GM18499 (cell line): ENCODE measurements around the gene COL18A1.
"Not testable (repeated sequence)": the region's sequence is repeated elsewhere in the genome, so short reads cannot be mapped to it uniquely, and the experiment has no call there.

ENCODE experiments used
- ATAC-seq: cut with Tn5 transposase; IDR thresholded peaks from one replicate; pipeline ENCODE4 v1.9.1; 2021; ENCODE audit warnings: moderate number of reproducible peaks; ENCODE audit not compliant: insufficient read depth, unreplicated experiment

The COL18A1 gene

GRCh38 chr21:45497846-45498645 is 93.1 kb downstream of the COL18A1 start:
- ATAC-seq: no peak

GRCh38 chr21:45498646-45499000 is 93.7 kb downstream of the COL18A1 start:
- ATAC-seq: no peak

- no peak for ATAC-seq
Observed at GRCh38 chr21:45499201-45499750, 94.3 kb downstream of the COL18A1 start.

GRCh38 chr21:45499970-45500577 is 95.1 kb downstream of the COL18A1 start:
- no peak for ATAC-seq

GRCh38 chr21:45501081-45502005 is 96.4 kb downstream of the COL18A1 start:
- ATAC-seq: not testable (repeated sequence)

GRCh38 chr21:45502006-45502345 is 97.0 kb downstream of the COL18A1 start:
- no peak for ATAC-seq

GRCh38 chr21:45502600-45502999 is 97.6 kb downstream of the COL18A1 start:
- no peak for ATAC-seq

GRCh38 chr21:45503226-45503625 is 98.3 kb downstream of the COL18A1 start:
- not testable (repeated sequence) for ATAC-seq

GRCh38 chr21:45504021-45504515 is 99.1 kb downstream of the COL18A1 start:
- ATAC-seq: no peak

GRCh38 chr21:45504516-45505415 is 99.8 kb downstream of the COL18A1 start:
- ATAC-seq: no peak

- ATAC-seq: no peak
Observed at GRCh38 chr21:45505416-45506021, 100.6 kb downstream of the COL18A1 start.

- ATAC-seq: no peak
Observed at GRCh38 chr21:45506241-45506817, 101.4 kb downstream of the COL18A1 start.

- ATAC-seq: no peak
Observed at GRCh38 chr21:45506836-45507522, 102.0 kb downstream of the COL18A1 start.

GRCh38 chr21:45507523-45507875 is 102.5 kb downstream of the COL18A1 start:
- ATAC-seq: no peak

- ATAC-seq: no peak
Observed at GRCh38 chr21:45507888-45508508, 103.0 kb downstream of the COL18A1 start.

GRCh38 chr21:45508607-45509565 is 103.9 kb downstream of the COL18A1 start:
- ATAC-seq: no peak
